ENCODE results near the gene ADGRD1. TPM values are rescaled to one million over a fixed set of nuclear protein-coding genes. Genes with fewer than 3 reads are reported as not detected.
"Not testable (repeated sequence)": the region's sequence is repeated elsewhere in the genome, so short reads cannot be mapped to it uniquely, and the experiment has no call there.

The ADGRD1 gene
- total RNA-seq, 2 donors from 2014 or later = 21.3 to 37.0 TPM

DNA sequence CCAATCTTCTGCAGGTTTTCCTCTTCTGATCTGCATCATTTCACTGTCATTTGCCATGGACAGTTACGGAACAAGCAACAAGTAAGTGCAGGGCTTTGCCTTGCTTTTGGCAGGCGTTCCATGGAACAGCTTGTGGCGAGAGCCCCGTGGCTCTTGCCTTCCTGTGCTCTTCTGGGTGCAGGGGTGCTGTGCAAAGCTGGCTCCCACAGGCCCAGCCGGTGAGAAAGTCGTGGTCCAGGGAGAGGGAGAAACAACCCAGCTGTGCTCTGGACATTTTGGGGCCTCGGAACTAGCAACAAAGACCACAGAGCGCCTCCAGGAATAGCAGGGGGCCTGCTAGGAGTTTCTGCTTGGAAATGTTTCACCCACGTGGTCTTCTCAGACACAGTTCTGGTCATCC, 164.7 kb downstream of the ADGRD1 start:
- Histone ChIP-seq H3K27ac (no peak overlapping the region), H3K4me1 (ENCODE audit: control insufficient read depth in 1 of 2, low read depth in 2 of 2) (no peaks in the 10 kb centered on the region), H3K9me3 (no peaks in the 10 kb centered on the region), H3K27me3 (replicated peaks; ENCODE audit: insufficient read depth) (no peaks in the 10 kb centered on the region), H3K36me3 (no peaks in the 10 kb centered on the region), H3K4me3 (no peak overlapping the region)
- no peak for DNase-seq (ENCODE audit: low spot score)
- no peak for TF ChIP-seq CTCF (IDR thresholded peaks at IDR 0.05)
- ATAC-seq (ENCODE audit: insufficient number of reproducible peaks, low FRiP score, low read depth) = no peak

DNA sequence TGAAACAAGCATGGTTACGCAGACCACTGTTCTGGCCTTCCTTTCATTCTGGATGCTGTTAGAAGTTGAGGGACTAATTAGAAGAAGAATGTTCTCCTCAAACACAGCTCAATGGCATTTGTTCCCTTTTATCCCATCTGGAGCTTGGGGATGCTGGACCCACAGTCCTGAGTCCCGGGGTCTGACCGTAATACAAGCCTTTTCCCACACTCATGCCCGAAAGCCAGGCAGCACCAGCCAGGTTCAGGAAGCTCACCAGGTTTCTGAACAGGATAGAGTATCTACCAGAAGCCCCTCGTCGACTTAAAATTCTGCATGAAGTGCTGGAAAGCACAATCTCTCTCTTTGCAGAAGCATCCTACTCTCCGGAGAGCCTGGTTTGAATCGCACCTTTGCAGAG, 165.6 kb downstream of the ADGRD1 start:
- not testable (repeated sequence) for DNase-seq (ENCODE audit: low spot score); H3K27ac ChIP-seq; H3K36me3 ChIP-seq; H3K9me3 ChIP-seq; H3K4me3 ChIP-seq; H3K27me3 ChIP-seq (replicated peaks; ENCODE audit: insufficient read depth); H3K4me1 ChIP-seq (ENCODE audit: control insufficient read depth in 1 of 2, low read depth in 2 of 2); ATAC-seq (ENCODE audit: insufficient number of reproducible peaks, low FRiP score, low read depth)

DNA sequence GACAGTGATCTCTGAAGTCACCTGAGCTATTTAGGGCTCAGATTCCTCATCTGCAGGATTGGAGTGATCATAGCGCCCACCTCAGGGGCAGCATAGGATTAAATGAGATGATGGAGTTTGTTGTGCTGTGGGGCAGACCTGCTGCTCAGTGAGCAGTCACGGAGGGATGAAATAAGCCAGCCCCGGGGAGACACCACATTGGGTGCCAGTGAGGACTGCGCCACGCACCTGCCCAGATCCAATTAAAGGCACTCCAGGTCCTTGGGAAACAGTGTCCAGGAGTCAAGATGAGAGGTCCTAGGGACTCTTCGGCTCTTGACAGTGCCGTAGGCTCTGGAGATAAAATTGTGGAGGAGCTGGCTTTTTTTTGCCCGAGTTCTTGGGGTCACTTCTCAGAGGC, 166.2 kb downstream of the ADGRD1 start:
- no peaks in the 10 kb centered on the region for H3K4me1 ChIP-seq (ENCODE audit: control insufficient read depth in 1 of 2, low read depth in 2 of 2)
- TF ChIP-seq CTCF (IDR thresholded peaks at IDR 0.05) = no peak
- no peaks in the 10 kb centered on the region for H3K27me3 ChIP-seq (replicated peaks; ENCODE audit: insufficient read depth)
- no peaks in the 10 kb centered on the region for H3K36me3 ChIP-seq
- no peak for DNase-seq (ENCODE audit: low spot score)
- H3K4me3 ChIP-seq = no peak overlapping the region
- H3K27ac ChIP-seq = no peak overlapping the region
- no peak for ATAC-seq (ENCODE audit: insufficient number of reproducible peaks, low FRiP score, low read depth)
- no peaks in the 10 kb centered on the region for H3K9me3 ChIP-seq

- Histone ChIP-seq H3K4me1 (ENCODE audit: control insufficient read depth in 1 of 2, low read depth in 2 of 2) (no peaks in the 10 kb centered on the region), H3K36me3 (no peaks in the 10 kb centered on the region), H3K9me3 (no peaks in the 10 kb centered on the region), H3K4me3 (no peak overlapping the region), H3K27me3 (replicated peaks; ENCODE audit: insufficient read depth) (no peaks in the 10 kb centered on the region), H3K27ac (no peak overlapping the region)
- no peak for TF ChIP-seq CTCF (IDR thresholded peaks at IDR 0.05)
- DNase-seq (ENCODE audit: low spot score) (no peak), ATAC-seq (ENCODE audit: insufficient number of reproducible peaks, low FRiP score, low read depth) (no peak)
Measured at GRCh38 chr12:131120831-131121271, 167.1 kb downstream of the ADGRD1 start.

DNA sequence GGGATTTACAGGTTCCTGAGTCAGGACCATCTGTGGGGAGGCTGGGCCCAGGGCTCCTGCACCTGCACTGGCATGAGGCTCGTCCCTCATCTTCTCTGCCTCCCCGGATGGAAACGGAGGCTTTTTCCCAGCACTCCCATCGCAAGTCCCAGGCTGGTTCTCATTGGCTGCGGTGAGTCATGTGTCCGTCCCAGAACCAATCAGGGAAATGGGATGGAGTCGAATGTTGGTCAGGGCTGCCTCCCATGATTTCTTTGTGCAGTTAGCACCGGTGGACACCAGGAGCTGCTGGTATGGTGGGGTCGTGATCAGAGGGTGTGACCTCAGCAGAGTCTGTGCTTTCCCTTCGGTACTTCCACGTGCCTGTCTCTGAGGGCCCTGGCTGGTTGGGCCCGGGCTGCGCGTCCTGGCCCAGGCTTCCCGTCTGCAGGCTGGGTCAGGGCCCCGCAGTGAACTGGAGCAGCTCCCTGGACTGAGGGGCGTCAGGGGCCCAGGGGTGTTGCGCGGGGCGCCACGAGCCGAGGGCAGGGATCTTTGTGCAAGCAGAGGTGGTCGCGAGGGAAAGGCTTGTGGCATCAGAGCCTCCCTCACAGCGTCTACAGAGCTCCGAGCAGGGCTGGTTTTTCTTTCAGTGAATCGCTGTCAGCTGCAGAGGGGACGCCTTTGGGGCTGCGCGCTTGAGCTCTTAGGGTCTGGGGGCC, 168.1 kb downstream of the ADGRD1 start:
- DNase-seq (ENCODE audit: low spot score) (no peak), ATAC-seq (ENCODE audit: insufficient number of reproducible peaks, low FRiP score, low read depth) (no peak)
- Histone ChIP-seq H3K4me3 (no peak overlapping the region), H3K9me3 (no peaks in the 10 kb centered on the region), H3K4me1 (ENCODE audit: control insufficient read depth in 1 of 2, low read depth in 2 of 2) (no peaks in the 10 kb centered on the region), H3K27ac (no peak overlapping the region), H3K27me3 (replicated peaks; ENCODE audit: insufficient read depth) (no peaks in the 10 kb centered on the region), H3K36me3 (no peaks in the 10 kb centered on the region)
- TF ChIP-seq CTCF (IDR thresholded peaks at IDR 0.05) = no peak

GRCh38 chr12:131122631-131123030, 168.9 kb downstream of the ADGRD1 start:
- Histone ChIP-seq H3K4me1 (ENCODE audit: control insufficient read depth in 1 of 2, low read depth in 2 of 2) (no peaks in the 10 kb centered on the region), H3K36me3 (no peaks in the 10 kb centered on the region), H3K9me3 (no peaks in the 10 kb centered on the region), H3K27me3 (replicated peaks; ENCODE audit: insufficient read depth) (no peaks in the 10 kb centered on the region), H3K27ac (no peak overlapping the region), H3K4me3 (no peak overlapping the region)
- ATAC-seq (ENCODE audit: insufficient number of reproducible peaks, low FRiP score, low read depth) (no peak), DNase-seq (ENCODE audit: low spot score) (no peak)
- TF ChIP-seq CTCF (IDR thresholded peaks at IDR 0.05) = no peak
